CD14-positive monocyte (primary cell): ENCODE measurements around the gene ERF. TPM values are rescaled to one million over a fixed set of nuclear protein-coding genes. Genes with fewer than 3 reads are reported as not detected.

Experiments used
- DNase-seq, 3 donors: peaks; one replicate each; pipeline ENCODE4 v3.0.0-alpha.2; 2011 to 2022
- H2AFZ ChIP-seq: 2 replicates; pipeline ENCODE4 v1.6.0; 2012; ENCODE audit warnings: mild to moderate bottlenecking, low read depth, low read length, inconsistent platforms; ENCODE audit not compliant: insufficient read depth, poor library complexity, severe bottlenecking
- H3K27ac ChIP-seq, 2 donors: 1 replicate in 1 of 2; 2 replicates in 1 of 2; pipeline ENCODE4 v1.5.1; 2012 to 2013; ENCODE audit warnings: low read length in 2 of 2, control low read depth in 1 of 2, inconsistent platforms in 1 of 2, low read depth in 1 of 2, mild to moderate bottlenecking in 1 of 2
- H3K27me3 ChIP-seq, 2 donors: one replicate each; pipeline versions ENCODE4 v1.6.0 to v1.6.1; 2011 to 2013; ENCODE audit warnings: low read length in 2 of 2; ENCODE audit not compliant: control insufficient read depth in 2 of 2, insufficient read depth in 2 of 2
- H3K36me3 ChIP-seq, 2 donors: replicated peaks in 1 of 2; 1 replicate in 1 of 2; 2 replicates in 1 of 2; pipeline versions ENCODE4 v1.5.1 to v1.6.1; 2012 to 2013; ENCODE audit warnings: low read length in 2 of 2, control low read depth in 1 of 2, inconsistent platforms in 1 of 2, mild to moderate bottlenecking in 1 of 2; ENCODE audit not compliant: insufficient read depth in 2 of 2, control insufficient read depth in 1 of 2
- H3K4me1 ChIP-seq, 2 donors: 1 replicate in 1 of 2; 2 replicates in 1 of 2; pipeline versions ENCODE4 v1.5.1 to v1.6.1; 2012 to 2013; ENCODE audit warnings: low read length in 2 of 2, control low read depth in 1 of 2, inconsistent platforms in 1 of 2, mild to moderate bottlenecking in 1 of 2, moderate library complexity in 1 of 2; ENCODE audit not compliant: insufficient read depth in 2 of 2, control insufficient read depth in 1 of 2
- H3K4me2 ChIP-seq: replicated peaks from 2 replicates; pipeline ENCODE3; 2012; ENCODE audit warnings: low read length, moderate library complexity, mild to moderate bottlenecking; ENCODE audit not compliant: poor library complexity, severe bottlenecking; ENCODE audit errors: extremely low read depth
- H3K4me3 ChIP-seq, 3 experiments: fragments of 200-600 bp in 1 of 3; sonication (generic) in 1 of 3; replicated peaks in 1 of 3; 1 replicate in 2 of 3; 2 replicates in 1 of 3; pipeline ENCODE4 v1.5.1; 2011 to 2013; ENCODE audit warnings: low read length in 3 of 3, mild to moderate bottlenecking in 3 of 3, control low read depth in 2 of 3, low read depth in 2 of 3, inconsistent platforms in 1 of 3, moderate library complexity in 1 of 3
- H3K79me2 ChIP-seq: 2 replicates; pipeline ENCODE4 v1.6.0; 2012; ENCODE audit warnings: mild to moderate bottlenecking, control low read depth, inconsistent platforms, low read length, moderate library complexity; ENCODE audit not compliant: insufficient read depth
- H3K9ac ChIP-seq: 2 replicates; pipeline ENCODE4 v1.6.0; 2017; ENCODE audit warnings: low read length, mild to moderate bottlenecking; ENCODE audit not compliant: insufficient read depth, poor library complexity, severe bottlenecking
- H3K9me3 ChIP-seq, 2 donors: replicated peaks in 1 of 2; 1 replicate in 1 of 2; 2 replicates in 1 of 2; pipeline versions ENCODE4 v1.5.1 to v1.6.1; 2012 to 2013; ENCODE audit warnings: low read length in 2 of 2, control low read depth in 1 of 2; ENCODE audit not compliant: control insufficient read depth in 1 of 2, insufficient read depth in 1 of 2
- H4K20me1 ChIP-seq: 2 replicates; pipeline ENCODE4 v1.6.0; 2012; ENCODE audit warnings: mild to moderate bottlenecking, low read length, control low read depth, moderate library complexity; ENCODE audit not compliant: insufficient read depth
- H3K27ac Mint-ChIP-seq, 7 donors: one replicate each; pipeline ENCODE4 v1.8.0; 2020; ENCODE audit warnings: mild to moderate bottlenecking in 7 of 7, mixed read lengths in 7 of 7, moderate library complexity in 6 of 7, inconsistent platforms in 2 of 7
- H3K27me3 Mint-ChIP-seq, 3 donors: one replicate each; pipeline ENCODE4 v1.8.0; 2021 to 2022; ENCODE audit warnings: low read depth in 3 of 3, mild to moderate bottlenecking in 3 of 3, mixed read lengths in 3 of 3, moderate library complexity in 3 of 3, inconsistent platforms in 1 of 3
- H3K36me3 Mint-ChIP-seq, 2 donors: one replicate each; pipeline ENCODE4 v1.8.0; 2020; ENCODE audit warnings: mixed read lengths in 2 of 2, inconsistent platforms in 1 of 2, mild to moderate bottlenecking in 1 of 2
- H3K4me1 Mint-ChIP-seq: one replicate; pipeline ENCODE4 v1.8.0; 2020; ENCODE audit warnings: mild to moderate bottlenecking, mixed read lengths
- H3K4me3 Mint-ChIP-seq, 2 donors: one replicate each; pipeline ENCODE4 v1.8.0; 2020; ENCODE audit warnings: mild to moderate bottlenecking in 2 of 2, mixed read lengths in 2 of 2, moderate library complexity in 1 of 2
- H3K9me3 Mint-ChIP-seq, 7 donors: one replicate each; pipeline ENCODE4 v1.8.0; 2020 to 2022; ENCODE audit warnings: mixed read lengths in 7 of 7, mild to moderate bottlenecking in 6 of 7, moderate library complexity in 6 of 7, inconsistent platforms in 2 of 7
- WGBS: methylation state at CpG from one replicate; pipeline ENCODE4 v1.1.5; 2013; ENCODE audit warnings: missing lambda C conversion rate; ENCODE audit not compliant: insufficient coverage; 5-methylcytosine and 5-hydroxymethylcytosine counted together
- intact Hi-C, 2 donors: fragments of 100-400 bp; cut with micrococcal nuclease; formaldehyde crosslinking; loops; one replicate each; pipeline versions ENCODE4 v1.15.0 to v1.15.1; 2023
- polyA plus RNA-seq, 3 donors: library from polyadenylated mRNA; depleted of rRNA in 1 of 3; unstranded in 2 of 3; stranded (reverse) in 1 of 3; fragments of 300-500 nt in 2 of 3; fragments of >200 nt in 1 of 3; fragmentation: Illumina TruSeq in 2 of 3; gene quantifications; 1 replicate in 2 of 3; 2 replicates in 1 of 3; pipeline ENCODE4 v1.2.3, GENCODE V29; 2012 to 2021
- TF ChIP-seq, protein P1 (sequence below): fragments of 200-600 bp; IDR thresholded peaks from one replicate; pipeline ENCODE4 v1.8.0; 2022; ENCODE audit warnings: antibody characterized with exemption, mild to moderate bottlenecking

Gene ERF
- polyA plus RNA-seq, 3 donors: 2.3 to 42.6 (median 3.4) TPM

GRCh38 chr19:42249769-42250168, 5.2 kb downstream of the ERF start:
- Mint-ChIP-seq H3K9me3 (no peaks in the 10 kb centered on the region), H3K27me3 (peaks cover 0 to 4% (median 3%) of the 10 kb centered on the region in 3 donors), H3K4me3 (no peak overlapping the region), H3K27ac (peak overlapping the region in 2 of 7 donors; percentile 50 to 61), H3K4me1 (peaks cover 41% of the 10 kb centered on the region), H3K36me3 (peaks cover 9 to 22% of the 10 kb centered on the region in 2 donors)
- H3K27me3 ChIP-seq: no peaks in the 10 kb centered on the region
- TF ChIP-seq, protein P1, sequence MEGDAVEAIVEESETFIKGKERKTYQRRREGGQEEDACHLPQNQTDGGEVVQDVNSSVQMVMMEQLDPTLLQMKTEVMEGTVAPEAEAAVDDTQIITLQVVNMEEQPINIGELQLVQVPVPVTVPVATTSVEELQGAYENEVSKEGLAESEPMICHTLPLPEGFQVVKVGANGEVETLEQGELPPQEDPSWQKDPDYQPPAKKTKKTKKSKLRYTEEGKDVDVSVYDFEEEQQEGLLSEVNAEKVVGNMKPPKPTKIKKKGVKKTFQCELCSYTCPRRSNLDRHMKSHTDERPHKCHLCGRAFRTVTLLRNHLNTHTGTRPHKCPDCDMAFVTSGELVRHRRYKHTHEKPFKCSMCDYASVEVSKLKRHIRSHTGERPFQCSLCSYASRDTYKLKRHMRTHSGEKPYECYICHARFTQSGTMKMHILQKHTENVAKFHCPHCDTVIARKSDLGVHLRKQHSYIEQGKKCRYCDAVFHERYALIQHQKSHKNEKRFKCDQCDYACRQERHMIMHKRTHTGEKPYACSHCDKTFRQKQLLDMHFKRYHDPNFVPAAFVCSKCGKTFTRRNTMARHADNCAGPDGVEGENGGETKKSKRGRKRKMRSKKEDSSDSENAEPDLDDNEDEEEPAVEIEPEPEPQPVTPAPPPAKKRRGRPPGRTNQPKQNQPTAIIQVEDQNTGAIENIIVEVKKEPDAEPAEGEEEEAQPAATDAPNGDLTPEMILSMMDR: no peak
- no peak for DNase-seq
- no peaks in the 10 kb centered on the region for H3K9me3 ChIP-seq
- H3K9ac ChIP-seq: no peak overlapping the region
- no peak overlapping the region for H3K4me3 ChIP-seq
- H4K20me1 ChIP-seq: peaks cover 68% of the 10 kb centered on the region
- H3K27ac ChIP-seq: no peak overlapping the region
- WGBS: 95% methylated on average over 3 of the region's 6 CpGs
- peaks cover 4 to 17% of the 10 kb centered on the region in 2 donors for H3K36me3 ChIP-seq
- H3K4me2 ChIP-seq: no peak overlapping the region
- intact Hi-C loops: loop anchor here (5.0 to 10.0 kb wide), 3 partner anchors 32 to 115 kb away; partner anchors contain the start of genes DEDD2 (in 1 of the 2) and POU2F2 (in 1 of the 2)
- peaks cover 31 to 37% of the 10 kb centered on the region in 2 donors for H3K4me1 ChIP-seq
- no peak overlapping the region for H2AFZ ChIP-seq
- peaks cover 39% of the 10 kb centered on the region for H3K79me2 ChIP-seq

DNA sequence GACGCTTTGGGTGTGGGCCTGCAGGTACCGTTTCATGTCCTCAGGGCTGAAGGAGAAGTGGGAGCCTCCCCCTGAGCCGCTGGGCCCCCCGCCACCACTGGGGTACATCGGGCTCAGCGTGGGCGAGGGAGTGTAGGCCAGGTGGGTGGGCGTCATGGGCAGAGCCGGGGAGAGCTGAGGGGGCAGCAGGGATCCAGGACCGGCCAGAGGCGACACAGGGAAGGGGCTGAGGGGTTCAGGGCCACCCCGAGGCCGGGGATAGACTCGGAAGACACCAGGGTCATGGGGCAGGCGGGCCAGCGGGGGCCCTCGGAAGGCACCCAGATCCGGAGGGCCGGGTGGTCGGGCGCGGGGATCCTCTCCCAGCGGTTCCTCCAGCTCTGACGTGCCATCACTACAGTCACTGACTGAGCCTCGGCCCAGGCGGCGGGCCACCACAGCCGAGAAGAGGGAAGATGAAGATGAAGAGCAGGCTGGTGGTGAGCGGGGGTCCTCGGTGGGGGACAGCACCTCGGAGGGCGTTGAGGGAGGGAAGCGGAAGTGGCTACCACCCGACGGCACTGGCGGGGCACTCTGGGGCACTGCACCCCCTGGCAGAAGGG, 5.7 kb downstream of the ERF start:
- H3K27ac ChIP-seq: no peak overlapping the region
- H3K9me3 Mint-ChIP-seq: no peaks in the 10 kb centered on the region
- peaks cover 32 to 40% of the 10 kb centered on the region in 2 donors for H3K4me1 ChIP-seq
- no peak overlapping the region for H3K4me3 ChIP-seq
- peaks cover 36% of the 10 kb centered on the region for H3K79me2 ChIP-seq
- H3K4me1 Mint-ChIP-seq: peaks cover 45% of the 10 kb centered on the region
- H2AFZ ChIP-seq: no peak overlapping the region
- WGBS: 89% methylated on average over 27 of the region's 36 CpGs
- TF ChIP-seq, protein P1: no peak
- no peak overlapping the region for H3K4me3 Mint-ChIP-seq
- peaks cover 64% of the 10 kb centered on the region for H4K20me1 ChIP-seq
- peaks cover 4 to 17% of the 10 kb centered on the region in 2 donors for H3K36me3 ChIP-seq
- H3K9me3 ChIP-seq: no peaks in the 10 kb centered on the region
- H3K27ac Mint-ChIP-seq: no peak overlapping the region
- H3K27me3 ChIP-seq: no peaks in the 10 kb centered on the region
- peaks cover 0 to 4% (median 3%) of the 10 kb centered on the region in 3 donors for H3K27me3 Mint-ChIP-seq
- DNase-seq: no peak
- no peak overlapping the region for H3K4me2 ChIP-seq
- intact Hi-C loops: loop anchor here in 1 of 2 donors (10.0 kb wide), 1 partner anchor 114 kb away; the partner anchor contains the start of gene POU2F2
- no peak overlapping the region for H3K9ac ChIP-seq
- peaks cover 9 to 22% of the 10 kb centered on the region in 2 donors for H3K36me3 Mint-ChIP-seq
